Endothelial cell of umbilical vein (primary cell): ENCODE results near the gene MTPN. TPM values are rescaled to one million over a fixed set of nuclear protein-coding genes. Genes with fewer than 3 reads are reported as not detected.

Experiments used
- BruUV-seq: library from RNA; stranded (reverse); fragments of 400-500 nt; replicated peaks from 2 replicates; lab custom pipeline; 2021; lab: Mats Ljungman, UMichigan
- CTCF ChIA-PET: fragments of 300-600, 350-600 bp; sonication (Branson Sonifier 250); formaldehyde crosslinking; loops from one replicate; lab custom pipeline; 2021; ENCODE audit warnings: antibody characterized with exemption, inconsistent platforms; lab: Charles Lee
- POLR2A ChIA-PET: fragments of 300-600, 350-600 bp; sonication (Branson Sonifier 250); formaldehyde crosslinking; loops from one replicate; lab custom pipeline; 2021; ENCODE audit warnings: antibody characterized with exemption, inconsistent platforms; lab: Charles Lee
- DNase-seq: peaks from one replicate; pipeline ENCODE4 v3.0.0-alpha.2; 2011; ENCODE audit warnings: low read depth, low spot score
- FAIRE-seq: peaks from 2 replicates; lab custom pipeline; 2011; peaks lifted over from hg19 to GRCh38; lab: Jason Lieb, UNC
- H2AFZ ChIP-seq: 2 replicates; pipeline ENCODE4 v1.6.0; 2012; ENCODE audit warnings: low read depth, low read length, control low read depth, inconsistent platforms
- H3K27ac ChIP-seq: 2 replicates; pipeline ENCODE4 v1.5.1; 2011; ENCODE audit warnings: low read depth, mild to moderate bottlenecking, control low read depth, low read length, moderate library complexity; ENCODE audit not compliant: insufficient read depth
- H3K27me3 ChIP-seq, 2 experiments: 2 replicates each; pipeline versions ENCODE4 v1.6.0 to v1.6.1; 2011; ENCODE audit warnings: low read length in 2 of 2, mixed read lengths in 1 of 2; ENCODE audit not compliant: control insufficient read depth in 2 of 2, insufficient read depth in 2 of 2
- H3K36me3 ChIP-seq, 2 experiments: 2 replicates in 1 of 2; 3 replicates in 1 of 2; pipeline ENCODE4 v1.5.1; 2011; ENCODE audit warnings: low read length in 2 of 2, mild to moderate bottlenecking in 1 of 2, moderate library complexity in 1 of 2; ENCODE audit not compliant: control insufficient read depth in 2 of 2, insufficient read depth in 2 of 2; ENCODE audit errors: extremely low read depth in 1 of 2
- H3K4me1 ChIP-seq: 3 replicates; pipeline ENCODE4 v1.5.1; 2011; ENCODE audit warnings: mild to moderate bottlenecking, low read length; ENCODE audit not compliant: control insufficient read depth, insufficient read depth; ENCODE audit errors: extremely low read depth
- H3K4me2 ChIP-seq: 2 replicates; pipeline ENCODE4 v1.6.1; 2011; ENCODE audit warnings: low read length, control low read depth, mixed read lengths; ENCODE audit not compliant: insufficient read depth
- H3K4me3 ChIP-seq, 3 experiments: fragments of 200-600 bp in 1 of 3; sonication (generic), shearing (Covaris generic) in 1 of 3; replicated peaks in 1 of 3; 2 replicates each; pipeline ENCODE4 v1.5.1; 2011 to 2016; ENCODE audit warnings: control low read depth in 3 of 3, low read length in 3 of 3, mild to moderate bottlenecking in 2 of 3, inconsistent platforms in 1 of 3, low read depth in 1 of 3, moderate library complexity in 1 of 3; ENCODE audit not compliant: insufficient read depth in 1 of 3
- H3K79me2 ChIP-seq: 2 replicates; pipeline ENCODE4 v1.6.0; 2012; ENCODE audit warnings: low read length, inconsistent platforms; ENCODE audit not compliant: control insufficient read depth, insufficient read depth
- H3K9ac ChIP-seq: replicated peaks from 2 replicates; pipeline ENCODE3; 2011; ENCODE audit warnings: low read length, control low read depth; ENCODE audit not compliant: insufficient read depth; ENCODE audit errors: extremely low read depth
- H3K9me1 ChIP-seq: replicated peaks from 3 replicates; pipeline ENCODE4 v1.6.0; 2011; ENCODE audit warnings: mild to moderate bottlenecking, low read length; ENCODE audit not compliant: control insufficient read depth, insufficient read depth; ENCODE audit errors: extremely low read depth
- H3K9me3 ChIP-seq: replicated peaks from 2 replicates; pipeline ENCODE4 v1.5.1; 2012; ENCODE audit warnings: low read length, inconsistent platforms; ENCODE audit not compliant: control insufficient read depth, insufficient read depth
- H4K20me1 ChIP-seq: replicated peaks from 2 replicates; pipeline ENCODE3; 2011; ENCODE audit warnings: mild to moderate bottlenecking, low read length; ENCODE audit not compliant: control insufficient read depth, insufficient read depth; ENCODE audit errors: extremely low read depth
- CTCF ChIP-seq, 2 donors: IDR thresholded peaks; 1 replicate in 1 of 2; 2 replicates in 1 of 2; pipeline ENCODE4 v1.5.1; 2011; ENCODE audit warnings: low read length in 2 of 2, mild to moderate bottlenecking in 2 of 2, moderate library complexity in 2 of 2, control low read depth in 1 of 2, inconsistent platforms in 1 of 2, low read depth in 1 of 2; ENCODE audit not compliant: insufficient read depth in 1 of 2; ENCODE audit errors: extremely low read depth in 1 of 2
- EZH2 ChIP-seq: IDR thresholded peaks from 2 replicates; pipeline ENCODE4 v1.6.1; 2012; ENCODE audit warnings: borderline replicate concordance, low read depth, mild to moderate bottlenecking, moderate library complexity, low read length, inconsistent platforms; ENCODE audit not compliant: severe bottlenecking
- FOS ChIP-seq: IDR thresholded peaks from 2 replicates; pipeline ENCODE4 v1.6.1; 2011; ENCODE audit warnings: mild to moderate bottlenecking, low read length, moderate library complexity, borderline replicate concordance; ENCODE audit not compliant: insufficient read depth
- GATA2 ChIP-seq: IDR thresholded peaks from 2 replicates; pipeline ENCODE4 v1.7.0; 2011; ENCODE audit warnings: low read depth, mild to moderate bottlenecking, moderate library complexity, mixed read lengths, low read length; ENCODE audit not compliant: insufficient read length, insufficient read depth
- JUN ChIP-seq: IDR thresholded peaks from 2 replicates; pipeline ENCODE4 v1.6.1; 2011; ENCODE audit warnings: borderline replicate concordance, low read depth; ENCODE audit not compliant: insufficient read length, insufficient read depth
- MAX ChIP-seq: IDR thresholded peaks from 2 replicates; pipeline ENCODE4 v1.6.1; 2011; ENCODE audit not compliant: insufficient read depth, insufficient read length
- MYC ChIP-seq: IDR thresholded peaks from one replicate; pipeline ENCODE4 v1.6.1; 2011; ENCODE audit warnings: mild to moderate bottlenecking, low read depth, low read length
- POLR2A ChIP-seq: IDR thresholded peaks from 2 replicates; pipeline ENCODE4 v1.6.1; 2012; ENCODE audit warnings: low read depth, mild to moderate bottlenecking, control low read depth, low read length
- POLR2AphosphoS5 ChIP-seq: IDR thresholded peaks from 2 replicates; pipeline ENCODE4 v1.6.1; 2012; ENCODE audit warnings: low read depth, mild to moderate bottlenecking, control low read depth, low read length, moderate library complexity; ENCODE audit not compliant: insufficient read depth
- dilution Hi-C: fragments of 300-500 bp; cut with MboI; formaldehyde crosslinking; loops from one replicate; pipeline ENCODE4 v1.15.0; 2019; ENCODE audit warnings: low sequenced_read_pairs; ENCODE audit not compliant: extremely low pct_ligation_motif_present
- intact Hi-C: fragments of 100-400 bp; cut with micrococcal nuclease; formaldehyde crosslinking; loops from one replicate; pipeline ENCODE4 v1.10.0; 2022
- polyA plus RNA-seq, 4 experiments: library from polyadenylated mRNA; depleted of rRNA in 3 of 4; stranded (reverse) in 3 of 4; unstranded in 1 of 4; fragments of >200 nt; gene quantifications; 2 replicates each; pipeline versions ENCODE4 v1.2.1 to v1.2.3, GENCODE V29; 2011 to 2012; ENCODE audit warnings: missing spikeins in 1 of 4
- total RNA-seq: library from RNA; stranded (reverse); gene quantifications from 2 replicates; pipeline ENCODE4 v1.2.3, GENCODE V29; 2021

Gene MTPN
- total and polyA plus RNA-seq, 2 donors (not counting 3 experiments of a cell fraction or from before 2014, with no cell fraction given), result 58.1 to 174 TPM

GRCh38 chr7:135929722-135930141, 47.4 kb downstream of the MTPN start:
- no peak overlapping the region for H3K9ac ChIP-seq
- H3K79me2 ChIP-seq, result peaks cover 44% of the 10 kb centered on the region
- POLR2A ChIA-PET, result no interaction called here
- H3K4me1 ChIP-seq, result peaks cover 15% of the 10 kb centered on the region
- H3K9me1 ChIP-seq, result no peaks in the 10 kb centered on the region
- no peak overlapping the region for H3K4me2 ChIP-seq
- dilution Hi-C loops, result no loop called here
- CTCF ChIA-PET, result no interaction called here
- no peak overlapping the region for H3K27ac ChIP-seq
- H4K20me1 ChIP-seq, result no peaks in the 10 kb centered on the region
- H3K27me3 ChIP-seq, result no peaks in the 10 kb centered on the region
- H3K36me3 ChIP-seq, result peaks cover 2% of the 10 kb centered on the region in 2 experiments
- no peaks in the 10 kb centered on the region for H3K9me3 ChIP-seq
- H3K4me3 ChIP-seq, result no peak overlapping the region
- no peak overlapping the region for H2AFZ ChIP-seq
- FAIRE-seq (no peak), DNase-seq (no peak)
- intact Hi-C loops, result no loop called here
- no peak for TF ChIP-seq FOS
- TF ChIP-seq CTCF (IDR thresholded peaks at IDR 0.05; ENCODE audit: extremely low read depth in 1 of 2, insufficient read depth in 1 of 2, low read depth in 1 of 2, low read length in 2 of 2), result no peak
- no peak for TF ChIP-seq MAX
- no peak for TF ChIP-seq POLR2AphosphoS5
- no peak for TF ChIP-seq POLR2A
- TF ChIP-seq MYC, result no peak
- TF ChIP-seq EZH2, result no peak
- no peak for TF ChIP-seq JUN
- no peak for TF ChIP-seq GATA2
- no TSS peak for BruUV-seq
